GM18951 (cell line): Measurements from ENCODE around the gene ACAP1.
"Not testable (repeated sequence)": the region's sequence is repeated elsewhere in the genome, so short reads cannot be mapped to it uniquely, and the experiment has no call there.

Source experiments
- POLR2A ChIP-seq: IDR thresholded peaks from 4 replicates; pipeline ENCODE4 v1.6.1; 2011; ENCODE audit warnings: mild to moderate bottlenecking; ENCODE audit not compliant: insufficient read length, insufficient read depth; ENCODE audit errors: extremely low read depth
- in situ Hi-C: fragments of 300-500 bp; cut with MboI; formaldehyde crosslinking; loops from one replicate; pipeline ENCODE4 v1.12.0; 2022; ENCODE audit warnings: low sequenced_read_pairs, mixed read lengths, inconsistent platforms; ENCODE audit not compliant: unreplicated experiment

The ACAP1 gene

GRCh38 chr17:7329374-7329996 lies 6.8 kb upstream of the ACAP1 start:
- TF ChIP-seq POLR2A = peak; percentile 75
- in situ Hi-C loops = no loop called here

GRCh38 chr17:7329997-7330637 lies 6.2 kb upstream of the ACAP1 start:
- TF ChIP-seq POLR2A = peak; percentile 52
- in situ Hi-C loops = no loop called here

- in situ Hi-C loops = no loop called here
- TF ChIP-seq POLR2A = no peak
These were observed 5.7 kb upstream of the ACAP1 start for GRCh38 chr17:7330638-7331015.

GRCh38 chr17:7332111-7332510 lies 4.2 kb upstream of the ACAP1 start:
- TF ChIP-seq POLR2A = no peak
- in situ Hi-C loops = no loop called here

GRCh38 chr17:7332600-7333069 lies 3.7 kb upstream of the ACAP1 start:
- in situ Hi-C loops = not testable (repeated sequence)

GRCh38 chr17:7334938-7335538 lies 1.3 kb upstream of the ACAP1 start:
- TF ChIP-seq POLR2A = no peak
- in situ Hi-C loops = no loop called here

GRCh38 chr17:7335765-7336164 lies 564 bp upstream of the ACAP1 start:
- in situ Hi-C loops = not testable (repeated sequence)

- in situ Hi-C loops = not testable (repeated sequence)
These were observed 1.3 kb downstream of the ACAP1 start for GRCh38 chr17:7337600-7337999.

GRCh38 chr17:7340179-7340578 lies 3.9 kb downstream of the ACAP1 start:
- in situ Hi-C loops = no loop called here
- TF ChIP-seq POLR2A = no peak

- in situ Hi-C loops = no loop called here
- TF ChIP-seq POLR2A = no peak
These were observed 5.5 kb downstream of the ACAP1 start for GRCh38 chr17:7341842-7342241.

GRCh38 chr17:7343250-7343649 lies 6.9 kb downstream of the ACAP1 start:
- in situ Hi-C loops = no loop called here
- no peak for TF ChIP-seq POLR2A

GRCh38 chr17:7346761-7347614 lies 10.7 kb downstream of the ACAP1 start:
- no peak for TF ChIP-seq POLR2A
- in situ Hi-C loops = no loop called here

GRCh38 chr17:7347630-7348477 lies 11.5 kb downstream of the ACAP1 start:
- no peak for TF ChIP-seq POLR2A
- in situ Hi-C loops = no loop called here
